GM23338 (cell line): Measurements from ENCODE around the gene TCP11L2. TPM values are rescaled to one million over a fixed set of nuclear protein-coding genes. Genes with fewer than 3 reads are reported as not detected.

Experiments
- ATAC-seq: fragments of 200-7000 bp; cut with Tn5 transposase; 3 replicates; pipeline ENCODE4 v1.9.1; 2020
- DNase-seq: peaks from one replicate; pipeline ENCODE4 v3.0.0-alpha.2; 2015; ENCODE audit warnings: low spot score
- H2AFZ ChIP-seq: fragments of 200-600 bp; sonication (generic); 2 replicates; pipeline ENCODE4 v1.8.0; 2016; ENCODE audit warnings: antibody characterized with exemption, mild to moderate bottlenecking, moderate library complexity
- H3F3A ChIP-seq: fragments of 200-600 bp; sonication (generic); replicated peaks from 2 replicates; pipeline ENCODE4 v1.8.0; 2017; ENCODE audit warnings: antibody characterized with exemption, mixed run types, low read depth
- H3K27ac ChIP-seq: fragments of 200-600 bp; sonication (generic); 2 replicates; pipeline ENCODE4 v1.6.1; 2016; ENCODE audit warnings: low read depth
- H3K27me3 ChIP-seq: fragments of 200-600 bp; sonication (generic); 2 replicates; pipeline ENCODE4 v1.8.0; 2016; ENCODE audit warnings: mild to moderate bottlenecking, mixed run types, moderate library complexity; ENCODE audit not compliant: insufficient read depth
- H3K36me3 ChIP-seq: fragments of 200-600 bp; sonication (generic); 2 replicates; pipeline ENCODE4 v1.8.0; 2016; ENCODE audit warnings: mild to moderate bottlenecking; ENCODE audit not compliant: insufficient read depth
- H3K4me1 ChIP-seq: fragments of 200-600 bp; sonication (generic); 2 replicates; pipeline ENCODE4 v1.8.0; 2016; ENCODE audit warnings: mild to moderate bottlenecking, moderate library complexity; ENCODE audit not compliant: insufficient read depth
- H3K4me2 ChIP-seq: fragments of 200-600 bp; sonication (generic); 2 replicates; pipeline ENCODE4 v1.7.1; 2017; ENCODE audit warnings: mixed run types
- H3K4me3 ChIP-seq: fragments of 200-600 bp; sonication (generic); 2 replicates; pipeline ENCODE4 v1.6.1; 2016; ENCODE audit warnings: mixed run types
- H3K79me2 ChIP-seq: fragments of 200-600 bp; sonication (generic); replicated peaks from 2 replicates; pipeline ENCODE4 v1.8.0; 2017; ENCODE audit warnings: mild to moderate bottlenecking; ENCODE audit not compliant: insufficient read depth
- H3K9me2 ChIP-seq: fragments of 200-600 bp; sonication (generic); 2 replicates; pipeline ENCODE4 v1.8.0; 2017; ENCODE audit not compliant: insufficient read depth
- H4K20me1 ChIP-seq: fragments of 200-600 bp; sonication (generic); replicated peaks from 2 replicates; pipeline ENCODE4 v1.8.0; 2017; ENCODE audit warnings: mild to moderate bottlenecking; ENCODE audit not compliant: insufficient read depth
- H3K27ac Mint-ChIP-seq: 2 replicates; pipeline ENCODE4 v1.8.0; 2020; ENCODE audit warnings: inconsistent platforms, mild to moderate bottlenecking, moderate library complexity, mixed read lengths
- H3K27me3 Mint-ChIP-seq: 3 replicates; pipeline ENCODE4 v1.8.0; 2022; ENCODE audit warnings: low read depth, mild to moderate bottlenecking, moderate library complexity, mixed read lengths, inconsistent platforms; ENCODE audit not compliant: insufficient read depth, poor library complexity
- H3K36me3 Mint-ChIP-seq: 3 replicates; pipeline ENCODE4 v1.8.0; 2021; ENCODE audit warnings: low read depth, mild to moderate bottlenecking, inconsistent platforms, moderate library complexity, mixed read lengths
- H3K4me1 Mint-ChIP-seq: 3 replicates; pipeline ENCODE4 v1.8.0; 2020; ENCODE audit warnings: mild to moderate bottlenecking, inconsistent platforms, mixed read lengths
- H3K4me3 Mint-ChIP-seq: 3 replicates; pipeline ENCODE4 v1.8.0; 2021; ENCODE audit warnings: moderate library complexity, mild to moderate bottlenecking, inconsistent platforms, mixed read lengths
- H3K9me3 Mint-ChIP-seq: 3 replicates; pipeline ENCODE4 v1.8.0; 2020; ENCODE audit warnings: moderate library complexity, mild to moderate bottlenecking, inconsistent platforms, mixed read lengths
- CREB1 ChIP-seq: fragments of 250-450 bp; sonication (Bioruptor Pico); IDR thresholded peaks from 2 replicates; pipeline ENCODE4 v1.5.0; 2020; ENCODE audit warnings: low read depth, mild to moderate bottlenecking, moderate library complexity
- EZH2 ChIP-seq: fragments of 200-600 bp; sonication (generic); IDR thresholded peaks from one replicate; pipeline ENCODE4 v1.8.0; 2017; ENCODE audit warnings: antibody characterized with exemption, mild to moderate bottlenecking, low read depth; ENCODE audit not compliant: unreplicated experiment
- EZH2phosphoT487 ChIP-seq: fragments of 200-600 bp; sonication (generic); IDR thresholded peaks from one replicate; pipeline ENCODE4 v1.8.1; 2018; ENCODE audit warnings: antibody characterized with exemption; ENCODE audit not compliant: unreplicated experiment
- NANOG ChIP-seq: IDR thresholded peaks from 2 replicates; pipeline ENCODE4 v1.6.1; 2016; ENCODE audit warnings: antibody characterized with exemption, borderline replicate concordance
- STAT1 ChIP-seq: IDR thresholded peaks from one replicate; pipeline ENCODE4 v1.6.1; 2016; ENCODE audit warnings: antibody characterized with exemption; ENCODE audit not compliant: unreplicated experiment
- ZNF114 ChIP-seq: fragments of 250-450 bp; sonication (Bioruptor Pico); IDR thresholded peaks from 2 replicates; pipeline ENCODE4 v1.5.0; 2020; ENCODE audit warnings: mild to moderate bottlenecking, moderate library complexity
- ZNF331 ChIP-seq: fragments of 250-450 bp; sonication (Bioruptor Pico); IDR thresholded peaks from 2 replicates; pipeline ENCODE4 v1.5.0; 2020; ENCODE audit warnings: low read depth, mild to moderate bottlenecking, moderate library complexity
- polyA plus RNA-seq: library from polyadenylated mRNA; unstranded; fragments of >200 nt; fragmentation: Nextera tagmentation; extraction: Ambion mirVana; gene quantifications from 2 replicates; pipeline ENCODE4 v1.2.1, GENCODE V29; 2016
- total RNA-seq: library from RNA; depleted of rRNA; stranded (reverse); fragments of >200 nt; shearing (Covaris generic); gene quantifications from 2 replicates; pipeline ENCODE4 v1.2.3, GENCODE V29; 2014
- TF ChIP-seq, protein P1 (sequence below): IDR thresholded peaks from one replicate; pipeline ENCODE4 v1.6.1; 2018; ENCODE audit warnings: antibody characterized with exemption; ENCODE audit not compliant: unreplicated experiment
- TF ChIP-seq, protein P2 (sequence below): IDR thresholded peaks from 2 replicates; pipeline ENCODE4 v1.6.1; 2016; ENCODE audit warnings: antibody characterized with exemption
- TF ChIP-seq, protein P3 (sequence below), 2 experiments: fragments of 200-600 bp in 1 of 2; sonication (generic) in 1 of 2; conservative IDR thresholded peaks; 2 replicates each; pipeline versions ENCODE4 v1.5.1 to v1.6.1; 2016 to 2017; ENCODE audit warnings: antibody characterized with exemption in 2 of 2, low read depth in 2 of 2, mild to moderate bottlenecking in 2 of 2, moderate library complexity in 1 of 2

The TCP11L2 gene
- total and polyA plus RNA-seq, 2 experiments from 2014 or later = 1.4 to 4.4 TPM

DNA sequence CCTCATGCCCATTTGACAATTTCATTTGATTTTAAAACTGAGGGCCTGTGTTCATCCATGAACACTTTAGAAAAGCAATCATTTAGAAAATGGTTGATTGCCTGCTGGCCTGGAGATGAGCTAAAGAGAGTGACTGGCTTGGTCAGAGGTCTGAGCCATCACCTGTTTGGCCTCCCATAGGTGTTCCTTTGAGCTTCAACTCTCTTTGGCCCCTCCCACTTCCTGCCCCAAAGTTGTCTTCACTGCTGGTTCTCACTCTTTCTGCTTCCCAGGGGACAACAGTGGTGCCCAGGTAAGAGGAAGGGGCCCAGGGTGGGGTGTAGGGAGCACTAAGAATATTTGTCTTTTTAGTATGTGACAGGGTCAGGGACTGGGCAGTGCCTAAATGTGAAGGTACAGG, 4.9 kb upstream of the TCP11L2 start (continued):
- TF ChIP-seq ZNF331 (CRISPR knock-in tag) (no peak), CREB1 (CRISPR knock-in tag) (no peak), ZNF114 (CRISPR knock-in tag) (no peak), EZH2phosphoT487 (no peak), STAT1 (no peak)

DNA sequence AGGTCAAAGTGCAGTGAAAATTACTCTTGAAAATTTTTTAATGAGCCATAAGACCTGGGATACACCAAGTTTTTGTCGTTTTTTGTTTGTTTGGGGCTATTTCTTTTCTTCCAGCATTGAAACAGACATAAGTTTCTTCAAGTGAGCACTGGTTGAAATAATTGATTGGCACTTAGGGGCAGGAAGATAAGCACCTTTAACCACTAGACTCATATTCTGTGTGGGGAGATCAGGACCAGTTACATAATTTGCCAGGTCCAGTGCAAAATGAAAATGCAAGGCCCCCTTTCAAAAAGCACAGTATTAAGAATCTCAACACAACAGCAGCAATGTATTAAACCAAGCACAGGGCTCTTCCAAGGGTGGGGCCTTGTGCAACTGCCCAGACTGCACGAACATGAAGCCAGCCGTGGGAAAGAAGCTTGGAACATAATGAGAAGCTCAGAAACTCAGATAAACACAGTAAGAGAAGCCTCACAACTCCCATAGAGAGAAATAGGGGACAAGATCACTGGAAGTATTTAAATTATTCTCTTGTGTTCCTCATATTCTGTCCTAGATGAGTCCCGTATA, 3.2 kb upstream of the TCP11L2 start:
- Mint-ChIP-seq H3K27me3 (peaks cover 5% of the 10 kb centered on the region), H3K4me3 (no peak overlapping the region), H3K9me3 (no peaks in the 10 kb centered on the region), H3K4me1 (peaks cover 30% of the 10 kb centered on the region), H3K36me3 (no peaks in the 10 kb centered on the region; the same call in 2 of the 3 replicates), H3K27ac (no peak overlapping the region)
- H3K36me3 ChIP-seq = no peaks in the 10 kb centered on the region
- no peaks in the 10 kb centered on the region for H4K20me1 ChIP-seq
- H3K4me2 ChIP-seq = no peak overlapping the region
- no peak overlapping the region for H2AFZ ChIP-seq
- H3K9me2 ChIP-seq = no peaks in the 10 kb centered on the region
- TF ChIP-seq STAT1 (no peak), NANOG (no peak), ZNF331 (CRISPR knock-in tag) (no peak), EZH2 (no peak), CREB1 (CRISPR knock-in tag) (no peak)
- TF ChIP-seq, protein P1, sequence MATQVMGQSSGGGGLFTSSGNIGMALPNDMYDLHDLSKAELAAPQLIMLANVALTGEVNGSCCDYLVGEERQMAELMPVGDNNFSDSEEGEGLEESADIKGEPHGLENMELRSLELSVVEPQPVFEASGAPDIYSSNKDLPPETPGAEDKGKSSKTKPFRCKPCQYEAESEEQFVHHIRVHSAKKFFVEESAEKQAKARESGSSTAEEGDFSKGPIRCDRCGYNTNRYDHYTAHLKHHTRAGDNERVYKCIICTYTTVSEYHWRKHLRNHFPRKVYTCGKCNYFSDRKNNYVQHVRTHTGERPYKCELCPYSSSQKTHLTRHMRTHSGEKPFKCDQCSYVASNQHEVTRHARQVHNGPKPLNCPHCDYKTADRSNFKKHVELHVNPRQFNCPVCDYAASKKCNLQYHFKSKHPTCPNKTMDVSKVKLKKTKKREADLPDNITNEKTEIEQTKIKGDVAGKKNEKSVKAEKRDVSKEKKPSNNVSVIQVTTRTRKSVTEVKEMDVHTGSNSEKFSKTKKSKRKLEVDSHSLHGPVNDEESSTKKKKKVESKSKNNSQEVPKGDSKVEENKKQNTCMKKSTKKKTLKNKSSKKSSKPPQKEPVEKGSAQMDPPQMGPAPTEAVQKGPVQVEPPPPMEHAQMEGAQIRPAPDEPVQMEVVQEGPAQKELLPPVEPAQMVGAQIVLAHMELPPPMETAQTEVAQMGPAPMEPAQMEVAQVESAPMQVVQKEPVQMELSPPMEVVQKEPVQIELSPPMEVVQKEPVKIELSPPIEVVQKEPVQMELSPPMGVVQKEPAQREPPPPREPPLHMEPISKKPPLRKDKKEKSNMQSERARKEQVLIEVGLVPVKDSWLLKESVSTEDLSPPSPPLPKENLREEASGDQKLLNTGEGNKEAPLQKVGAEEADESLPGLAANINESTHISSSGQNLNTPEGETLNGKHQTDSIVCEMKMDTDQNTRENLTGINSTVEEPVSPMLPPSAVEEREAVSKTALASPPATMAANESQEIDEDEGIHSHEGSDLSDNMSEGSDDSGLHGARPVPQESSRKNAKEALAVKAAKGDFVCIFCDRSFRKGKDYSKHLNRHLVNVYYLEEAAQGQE = no peak
- TF ChIP-seq, protein P2, sequence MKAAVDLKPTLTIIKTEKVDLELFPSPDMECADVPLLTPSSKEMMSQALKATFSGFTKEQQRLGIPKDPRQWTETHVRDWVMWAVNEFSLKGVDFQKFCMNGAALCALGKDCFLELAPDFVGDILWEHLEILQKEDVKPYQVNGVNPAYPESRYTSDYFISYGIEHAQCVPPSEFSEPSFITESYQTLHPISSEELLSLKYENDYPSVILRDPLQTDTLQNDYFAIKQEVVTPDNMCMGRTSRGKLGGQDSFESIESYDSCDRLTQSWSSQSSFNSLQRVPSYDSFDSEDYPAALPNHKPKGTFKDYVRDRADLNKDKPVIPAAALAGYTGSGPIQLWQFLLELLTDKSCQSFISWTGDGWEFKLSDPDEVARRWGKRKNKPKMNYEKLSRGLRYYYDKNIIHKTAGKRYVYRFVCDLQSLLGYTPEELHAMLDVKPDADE = no peak
- TF ChIP-seq, protein P3, sequence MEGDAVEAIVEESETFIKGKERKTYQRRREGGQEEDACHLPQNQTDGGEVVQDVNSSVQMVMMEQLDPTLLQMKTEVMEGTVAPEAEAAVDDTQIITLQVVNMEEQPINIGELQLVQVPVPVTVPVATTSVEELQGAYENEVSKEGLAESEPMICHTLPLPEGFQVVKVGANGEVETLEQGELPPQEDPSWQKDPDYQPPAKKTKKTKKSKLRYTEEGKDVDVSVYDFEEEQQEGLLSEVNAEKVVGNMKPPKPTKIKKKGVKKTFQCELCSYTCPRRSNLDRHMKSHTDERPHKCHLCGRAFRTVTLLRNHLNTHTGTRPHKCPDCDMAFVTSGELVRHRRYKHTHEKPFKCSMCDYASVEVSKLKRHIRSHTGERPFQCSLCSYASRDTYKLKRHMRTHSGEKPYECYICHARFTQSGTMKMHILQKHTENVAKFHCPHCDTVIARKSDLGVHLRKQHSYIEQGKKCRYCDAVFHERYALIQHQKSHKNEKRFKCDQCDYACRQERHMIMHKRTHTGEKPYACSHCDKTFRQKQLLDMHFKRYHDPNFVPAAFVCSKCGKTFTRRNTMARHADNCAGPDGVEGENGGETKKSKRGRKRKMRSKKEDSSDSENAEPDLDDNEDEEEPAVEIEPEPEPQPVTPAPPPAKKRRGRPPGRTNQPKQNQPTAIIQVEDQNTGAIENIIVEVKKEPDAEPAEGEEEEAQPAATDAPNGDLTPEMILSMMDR (conservative IDR thresholded peaks at IDR 0.05; ENCODE audit: low read depth in 2 of 2) = no peak
- H3K27ac ChIP-seq = no peak overlapping the region
- H3K4me3 ChIP-seq = no peak overlapping the region
- H3K4me1 ChIP-seq = peaks cover 12% of the 10 kb centered on the region; the same call in 1 of the 2 replicates
- DNase-seq (no peak), ATAC-seq (no peak)
- no peaks in the 10 kb centered on the region for H3K79me2 ChIP-seq
- no peaks in the 10 kb centered on the region for H3K27me3 ChIP-seq
- H3F3A ChIP-seq = no peaks in the 10 kb centered on the region; the same call in 1 of the 2 replicates
